SK-N-SH (cell line): ENCODE measurements around the gene SZRD1. TPM values are rescaled to one million over a fixed set of nuclear protein-coding genes. Genes with fewer than 3 reads are reported as not detected.

Experiments used
- CTCF ChIA-PET: fragments of 300-600, 350-600 bp; formaldehyde crosslinking; extraction: SDS; loops from one replicate; lab custom pipeline; 2021; lab: Yijun Ruan, JAX
- POLR2A ChIA-PET: fragments of 350-600 bp; sonication (Branson Sonifier 250); formaldehyde crosslinking; extraction: SDS; loops from one replicate; lab custom pipeline; 2020; ENCODE audit warnings: antibody characterized with exemption, inconsistent platforms; lab: Yijun Ruan, JAX
- DNase-seq: peaks from one replicate; pipeline ENCODE4 v3.0.0; 2012
- H2AFZ ChIP-seq: fragments of 200-600 bp; sonication (generic); 2 replicates; pipeline ENCODE4 v1.8.1; 2016; ENCODE audit warnings: antibody characterized with exemption, mild to moderate bottlenecking, low read depth
- H3F3A ChIP-seq: fragments of 200-600 bp; sonication (generic); replicated peaks from 2 replicates; pipeline ENCODE3; 2016; ENCODE audit warnings: antibody characterized with exemption, mild to moderate bottlenecking; ENCODE audit not compliant: insufficient read depth
- H3K27ac ChIP-seq, 2 experiments: fragments of 200-500 bp in 1 of 2; fragments of 200-600 bp in 1 of 2; sonication (Bioruptor generic) in 1 of 2; sonication (generic), shearing (Covaris generic) in 1 of 2; 2 replicates each; pipeline versions ENCODE4 v1.5.1 to v1.6.1; 2014 to 2016; ENCODE audit warnings: low read depth in 2 of 2, inconsistent platforms in 1 of 2, low read length in 1 of 2, mild to moderate bottlenecking in 1 of 2, mixed read lengths in 1 of 2
- H3K27me3 ChIP-seq: fragments of 200-600 bp; sonication (generic), shearing (Covaris generic); 2 replicates; pipeline ENCODE4 v1.6.1; 2016; ENCODE audit warnings: mixed run types; ENCODE audit not compliant: insufficient read depth
- H3K36me3 ChIP-seq, 2 experiments: fragments of 200-500 bp in 1 of 2; fragments of 200-600 bp in 1 of 2; sonication (Bioruptor generic) in 1 of 2; sonication (generic) in 1 of 2; replicated peaks in 1 of 2; 2 replicates each; pipeline versions ENCODE3 to v1.5.1; 2014 to 2016; ENCODE audit warnings: low read length in 1 of 2, mild to moderate bottlenecking in 1 of 2; ENCODE audit not compliant: insufficient read depth in 2 of 2, control insufficient read depth in 1 of 2
- H3K4me1 ChIP-seq, 2 experiments: fragments of 200-500 bp in 1 of 2; fragments of 200-600 bp in 1 of 2; sonication (Bioruptor generic) in 1 of 2; sonication (generic), shearing (Covaris generic) in 1 of 2; 2 replicates each; pipeline versions ENCODE4 v1.5.1 to v1.6.1; 2014 to 2016; ENCODE audit warnings: low read depth in 1 of 2, low read length in 1 of 2, mixed run types in 1 of 2; ENCODE audit not compliant: insufficient read depth in 2 of 2, control insufficient read depth in 1 of 2
- H3K4me2 ChIP-seq: fragments of 200-600 bp; sonication (generic), shearing (Covaris generic); 2 replicates; pipeline ENCODE4 v1.6.1; 2017; ENCODE audit warnings: mixed run types
- H3K4me3 ChIP-seq, 2 experiments: fragments of 200-500 bp in 1 of 2; fragments of 200-600 bp in 1 of 2; sonication (Bioruptor generic) in 1 of 2; sonication (generic), shearing (Covaris generic) in 1 of 2; 2 replicates each; pipeline versions ENCODE4 v1.5.1 to v1.8.1; 2014 to 2016; ENCODE audit warnings: low read depth in 2 of 2, inconsistent platforms in 1 of 2, low read length in 1 of 2, mild to moderate bottlenecking in 1 of 2, mixed read lengths in 1 of 2, moderate library complexity in 1 of 2
- H3K79me2 ChIP-seq: fragments of 200-600 bp; sonication (generic); 2 replicates; pipeline ENCODE4 v1.8.1; 2017; ENCODE audit warnings: mild to moderate bottlenecking; ENCODE audit not compliant: insufficient read depth
- H3K9ac ChIP-seq: fragments of 200-600 bp; sonication (generic); 2 replicates; pipeline ENCODE4 v1.6.1; 2017; ENCODE audit warnings: mixed run types
- H3K9me2 ChIP-seq: fragments of 200-600 bp; sonication (generic); 2 replicates; pipeline ENCODE4 v1.6.1; 2017; ENCODE audit warnings: mixed run types
- H3K9me3 ChIP-seq: fragments of 200-600 bp; sonication (generic); 2 replicates; pipeline ENCODE4 v1.6.1; 2017; ENCODE audit warnings: mixed run types, mild to moderate bottlenecking, moderate library complexity
- H4K20me1 ChIP-seq: fragments of 200-600 bp; sonication (generic); 2 replicates; pipeline ENCODE4 v1.6.1; 2017; ENCODE audit warnings: mild to moderate bottlenecking, mixed run types; ENCODE audit not compliant: insufficient read depth
- ELF1 ChIP-seq: IDR thresholded peaks from 2 replicates; pipeline ENCODE4 v1.4.0; 2012
- EZH2phosphoT487 ChIP-seq: fragments of 200-600 bp; sonication (generic); IDR thresholded peaks from 2 replicates; pipeline ENCODE4 v1.6.1; 2017; ENCODE audit warnings: low read depth, mixed run types, mild to moderate bottlenecking, antibody characterized with exemption, moderate library complexity, borderline replicate concordance
- FOXJ3 ChIP-seq: sonication (generic); formaldehyde crosslinking; IDR thresholded peaks from 2 replicates; pipeline ENCODE4 v1.5.1; 2020; ENCODE audit warnings: mild to moderate bottlenecking, missing genetic modification reagents
- GABPA ChIP-seq: IDR thresholded peaks from 2 replicates; pipeline ENCODE4 v1.4.0; 2012; ENCODE audit warnings: low read depth, mild to moderate bottlenecking
- GATA2 ChIP-seq: sonication (generic); formaldehyde crosslinking; IDR thresholded peaks from 2 replicates; pipeline ENCODE4 v1.5.0; 2020; ENCODE audit warnings: mild to moderate bottlenecking, missing genetic modification reagents
- MEF2A ChIP-seq: IDR thresholded peaks from 2 replicates; pipeline ENCODE4 v1.4.0; 2012; ENCODE audit warnings: low read depth, borderline replicate concordance
- NFIC ChIP-seq: IDR thresholded peaks from 2 replicates; pipeline ENCODE4 v1.4.0; 2012; ENCODE audit warnings: borderline replicate concordance
- NRF1 ChIP-seq: IDR thresholded peaks from 2 replicates; pipeline ENCODE4 v1.6.1; 2012; ENCODE audit warnings: low read depth, mild to moderate bottlenecking, low read length
- RXRA ChIP-seq: IDR thresholded peaks from 2 replicates; pipeline ENCODE4 v1.4.0; 2012; ENCODE audit warnings: low read depth, mild to moderate bottlenecking, borderline replicate concordance
- SIN3A ChIP-seq: IDR thresholded peaks from 2 replicates; pipeline ENCODE4 v1.6.1; 2012; ENCODE audit warnings: low read depth, mild to moderate bottlenecking, low read length, moderate library complexity, borderline replicate concordance
- SMC3 ChIP-seq: IDR thresholded peaks from 2 replicates; pipeline ENCODE4 v1.6.1; 2012; ENCODE audit warnings: low read depth, low read length, improper control_type of control experiment
- TEAD4 ChIP-seq: IDR thresholded peaks from 2 replicates; pipeline ENCODE4 v1.4.0; 2012; ENCODE audit warnings: mild to moderate bottlenecking, borderline replicate concordance; ENCODE audit not compliant: insufficient read depth
- YY1 ChIP-seq: IDR thresholded peaks from 2 replicates; pipeline ENCODE4 v1.4.0; 2012; ENCODE audit warnings: low read depth, mild to moderate bottlenecking
- ZBTB33 ChIP-seq: IDR thresholded peaks from 2 replicates; pipeline ENCODE4 v1.4.0; 2012; ENCODE audit warnings: low read depth, borderline replicate concordance
- WGBS: methylation state at CpG from one replicate; pipeline ENCODE4 v1.1.6; 2017; ENCODE audit warnings: low lambda C conversion rate; 5-methylcytosine and 5-hydroxymethylcytosine counted together
- polyA plus RNA-seq, 3 experiments: library from polyadenylated mRNA; depleted of rRNA; stranded (reverse); fragments of >200 nt; gene quantifications; 2 replicates each; pipeline ENCODE4 v1.2.3, GENCODE V29; 2012
- TF ChIP-seq, protein P1 (sequence below): IDR thresholded peaks from 2 replicates; pipeline ENCODE4 v1.4.0; 2012; ENCODE audit warnings: low read depth, borderline replicate concordance
- TF ChIP-seq, protein P2 (sequence below): fragments of 150-350 bp; IDR thresholded peaks from 2 replicates; pipeline ENCODE4 v1.6.1; 2016; ENCODE audit warnings: mild to moderate bottlenecking, low read depth, low read length

The SZRD1 gene
- polyA plus RNA-seq, 1 of the 3 experiments (the other 2 are of a cell fraction): 119 TPM

DNA sequence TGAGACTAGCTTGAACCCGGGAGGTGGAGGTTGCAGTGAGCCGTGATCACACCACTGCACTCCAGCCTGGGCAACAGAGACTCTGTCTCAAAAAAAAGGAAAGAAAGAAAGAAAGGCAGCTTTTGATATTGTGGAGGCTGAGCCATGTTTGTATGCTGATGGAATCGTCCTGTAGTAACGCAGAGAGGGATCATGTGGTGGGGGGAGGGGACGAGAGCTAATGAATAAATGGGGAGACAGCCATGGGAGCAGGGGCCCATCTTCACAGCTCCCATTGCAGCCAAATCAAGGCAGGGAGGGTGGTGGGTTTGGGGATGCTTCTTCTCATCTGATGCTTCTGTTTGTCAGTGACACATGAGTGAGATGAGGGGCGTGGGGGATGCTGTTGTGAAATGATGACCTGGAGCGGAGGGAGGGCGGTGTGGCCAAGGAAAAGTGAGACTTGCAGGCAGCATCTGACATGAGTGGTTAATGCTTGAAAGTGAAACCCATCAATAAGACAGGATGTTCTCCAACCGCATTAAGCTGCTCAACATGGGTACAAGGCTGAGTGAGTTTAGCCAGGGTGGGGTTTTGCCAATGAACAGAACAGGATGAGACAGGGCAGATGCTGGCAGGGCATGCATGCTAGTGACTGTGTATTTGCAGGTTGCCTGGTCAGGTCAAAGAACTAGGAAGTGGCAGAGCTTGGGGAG lies 53.5 kb downstream of the SZRD1 start:
- no peaks in the 10 kb centered on the region for H4K20me1 ChIP-seq
- WGBS: 78% methylated on average over 9 of the region's 9 CpGs
- no peaks in the 10 kb centered on the region for H3F3A ChIP-seq
- H3K9me3 ChIP-seq: no peaks in the 10 kb centered on the region
- CTCF ChIA-PET: interaction anchor here (0.6 to 1.0 kb wide), 2 partner anchors 19 to 21 kb away, joined by 3 read pairs; no protein-coding TSS in a partner anchor
- DNase-seq: no peak
- no peaks in the 10 kb centered on the region for H3K79me2 ChIP-seq
- no peak overlapping the region for H3K27ac ChIP-seq
- POLR2A ChIA-PET: interaction anchor here (0.6 kb wide), 1 partner anchor 93 kb away, joined by 3 read pairs; no protein-coding TSS in a partner anchor
- no peaks in the 10 kb centered on the region for H3K9me2 ChIP-seq
- TF ChIP-seq, protein P1, sequence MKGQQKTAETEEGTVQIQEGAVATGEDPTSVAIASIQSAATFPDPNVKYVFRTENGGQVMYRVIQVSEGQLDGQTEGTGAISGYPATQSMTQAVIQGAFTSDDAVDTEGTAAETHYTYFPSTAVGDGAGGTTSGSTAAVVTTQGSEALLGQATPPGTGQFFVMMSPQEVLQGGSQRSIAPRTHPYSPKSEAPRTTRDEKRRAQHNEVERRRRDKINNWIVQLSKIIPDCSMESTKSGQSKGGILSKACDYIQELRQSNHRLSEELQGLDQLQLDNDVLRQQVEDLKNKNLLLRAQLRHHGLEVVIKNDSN: no peak
- no peak for TF ChIP-seq GATA2 (CRISPR knock-in tag)
- no peak for TF ChIP-seq NFIC
- TF ChIP-seq EZH2phosphoT487: no peak
- no peak for TF ChIP-seq ZBTB33
- no peak for TF ChIP-seq SIN3A
- TF ChIP-seq SMC3: no peak
- TF ChIP-seq, protein P2, sequence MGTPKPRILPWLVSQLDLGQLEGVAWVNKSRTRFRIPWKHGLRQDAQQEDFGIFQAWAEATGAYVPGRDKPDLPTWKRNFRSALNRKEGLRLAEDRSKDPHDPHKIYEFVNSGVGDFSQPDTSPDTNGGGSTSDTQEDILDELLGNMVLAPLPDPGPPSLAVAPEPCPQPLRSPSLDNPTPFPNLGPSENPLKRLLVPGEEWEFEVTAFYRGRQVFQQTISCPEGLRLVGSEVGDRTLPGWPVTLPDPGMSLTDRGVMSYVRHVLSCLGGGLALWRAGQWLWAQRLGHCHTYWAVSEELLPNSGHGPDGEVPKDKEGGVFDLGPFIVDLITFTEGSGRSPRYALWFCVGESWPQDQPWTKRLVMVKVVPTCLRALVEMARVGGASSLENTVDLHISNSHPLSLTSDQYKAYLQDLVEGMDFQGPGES: no peak
- TF ChIP-seq ELF1: no peak
- TF ChIP-seq NRF1: no peak
- TF ChIP-seq RXRA: no peak
- TF ChIP-seq TEAD4: no peak
- TF ChIP-seq MEF2A: no peak
- no peak for TF ChIP-seq YY1
- TF ChIP-seq FOXJ3 (CRISPR knock-in tag): no peak
- TF ChIP-seq GABPA: no peak
- no peak overlapping the region for H3K4me2 ChIP-seq
- no peak overlapping the region for H3K9ac ChIP-seq
- no peak overlapping the region for H3K4me3 ChIP-seq
- no peak overlapping the region for H2AFZ ChIP-seq
- no peaks in the 10 kb centered on the region for H3K27me3 ChIP-seq
- no peaks in the 10 kb centered on the region for H3K4me1 ChIP-seq
- H3K36me3 ChIP-seq: no peaks in the 10 kb centered on the region
